C1 segment of cervical spinal cord (tissue), 14 donors: ENCODE measurements around the gene ZSCAN21.
A peak's percentile ranks its signal among the peaks of the same experiment; 100 is the strongest.
"Not testable (repeated sequence)": the region's sequence is repeated elsewhere in the genome, so short reads cannot be mapped to it uniquely, and the experiment has no call there.

Experiments used
- DNase-seq, 14 donors: peaks; one replicate each; lab custom pipeline; 2025; lab: John Stamatoyannopoulos, UW

The ZSCAN21 gene

GRCh38 chr7:100049441-100050291 is at the start of gene ZSCAN21:
TSS of gene ZSCAN21 (plus strand) at chr7:100049774. CDS start at chr7:100057007, 7,233 bp downstream.
- peak; percentile 19 to 87 (median 80) for DNase-seq

- DNase-seq = no peak
Observed at GRCh38 chr7:100000239-100000638, 49.3 kb upstream of the ZSCAN21 start.

- DNase-seq = peak in 11 of 14 donors; percentile 17 to 76 (median 52)
Observed at GRCh38 chr7:100003711-100004661, 45.6 kb upstream of the ZSCAN21 start.

DNA sequence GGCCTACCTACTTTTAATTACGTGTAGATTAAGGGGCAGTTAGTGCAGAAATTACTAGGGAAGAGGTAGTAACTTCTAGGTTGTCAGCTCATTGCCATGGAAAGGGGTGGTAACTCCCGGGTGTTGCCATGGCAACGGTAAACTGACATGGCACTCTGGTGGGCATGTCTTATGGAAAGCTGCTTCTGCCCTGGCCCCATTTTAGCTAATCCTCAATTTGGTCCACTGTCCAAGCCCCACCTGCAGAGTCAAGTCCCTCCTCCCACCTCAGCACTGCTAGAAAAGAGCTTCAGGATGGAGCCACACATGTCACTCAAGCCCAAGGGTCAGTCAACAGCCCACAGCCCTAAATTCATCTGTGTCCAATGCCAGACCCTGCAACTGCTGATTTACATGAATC is 41.7 kb upstream of the ZSCAN21 start:
- no peak for DNase-seq

- no peak for DNase-seq
Observed at GRCh38 chr7:100008525-100008924, 41.0 kb upstream of the ZSCAN21 start.

GRCh38 chr7:100009952-100010351 is 39.6 kb upstream of the ZSCAN21 start:
- not testable (repeated sequence) for DNase-seq

DNA sequence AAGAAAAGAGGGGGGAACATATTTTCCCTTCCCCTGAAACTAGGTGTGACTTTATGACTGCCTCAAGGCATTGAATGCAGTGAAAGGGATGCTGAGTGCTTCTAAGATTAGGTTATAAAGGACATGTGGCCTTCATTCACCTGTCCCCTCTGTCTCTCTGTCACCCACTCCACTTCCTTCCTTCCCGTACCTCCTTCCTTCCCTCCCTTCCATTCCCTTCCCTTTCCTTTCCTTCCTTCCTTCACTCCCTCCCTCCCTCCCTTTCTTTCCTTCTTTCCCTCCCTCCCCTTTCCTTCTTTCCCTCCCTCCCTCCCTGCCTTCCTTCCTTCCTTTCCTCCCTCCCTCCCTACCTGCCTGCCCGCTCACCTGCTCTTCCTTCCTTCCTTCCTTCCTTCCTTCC is 38.7 kb upstream of the ZSCAN21 start:
- DNase-seq = no peak

- no peak for DNase-seq
Observed at GRCh38 chr7:100011516-100011915, 38.1 kb upstream of the ZSCAN21 start.

DNA sequence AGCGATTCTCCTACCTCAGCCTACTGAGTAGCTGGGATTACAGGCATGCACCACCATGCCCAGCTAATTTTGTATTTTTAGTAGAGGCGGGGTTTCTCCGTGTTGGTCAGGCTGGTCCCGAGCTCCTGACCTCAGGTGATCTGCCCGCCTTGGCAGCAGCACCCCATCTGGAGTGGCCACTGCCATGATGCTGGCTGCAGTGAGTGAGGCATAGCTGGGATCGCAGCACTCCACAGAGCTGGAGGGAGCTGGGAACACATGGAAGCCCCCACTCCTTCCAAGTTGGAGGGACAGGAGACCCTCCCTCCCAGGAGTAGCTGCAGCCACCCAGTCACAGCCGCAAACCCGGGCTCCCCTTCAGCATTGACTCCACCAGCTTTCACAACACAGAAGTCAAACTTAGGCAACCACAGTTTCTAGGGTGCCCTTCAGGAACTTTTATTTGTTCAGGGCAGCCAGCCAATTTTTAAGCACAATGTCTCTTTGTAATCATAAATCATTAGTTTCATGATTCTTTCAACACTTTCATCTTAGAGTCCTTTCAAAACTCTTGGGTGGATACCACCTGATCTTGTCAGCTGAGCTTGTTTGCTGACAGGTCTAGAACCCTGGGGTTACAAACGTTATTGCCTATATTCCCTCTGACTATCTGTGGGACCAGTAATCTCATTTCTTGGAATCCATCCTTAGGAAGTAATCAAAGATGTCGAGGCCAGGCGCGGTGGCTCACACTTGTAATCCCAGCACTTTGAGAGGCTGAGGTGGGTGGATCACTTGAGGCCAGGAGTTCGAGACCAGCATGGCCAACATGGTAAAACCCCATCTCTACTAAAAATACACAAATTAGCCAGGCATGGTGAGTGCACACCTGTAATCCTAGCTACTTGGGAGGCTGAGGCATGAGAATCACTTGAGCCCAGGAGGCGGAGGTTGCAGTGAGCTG is 36.9 kb upstream of the ZSCAN21 start:
- DNase-seq = not testable (repeated sequence)

DNA sequence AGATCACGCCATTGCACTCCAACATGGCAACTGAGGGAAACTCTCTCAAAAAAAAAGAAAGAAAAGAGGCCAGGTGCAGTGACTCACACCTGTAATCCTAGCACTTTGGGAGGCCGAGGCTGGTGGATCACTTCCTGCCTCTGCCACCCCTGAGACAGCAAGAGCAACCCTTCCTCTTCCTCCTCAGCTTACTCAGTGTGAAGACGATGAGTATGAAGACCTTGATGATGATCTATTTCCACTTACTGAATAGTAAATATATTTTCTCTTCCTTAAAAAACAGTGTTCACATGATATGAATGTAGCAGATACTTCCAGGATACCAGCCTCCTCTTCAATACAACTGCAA is 36.3 kb upstream of the ZSCAN21 start:
- DNase-seq = no peak

DNA sequence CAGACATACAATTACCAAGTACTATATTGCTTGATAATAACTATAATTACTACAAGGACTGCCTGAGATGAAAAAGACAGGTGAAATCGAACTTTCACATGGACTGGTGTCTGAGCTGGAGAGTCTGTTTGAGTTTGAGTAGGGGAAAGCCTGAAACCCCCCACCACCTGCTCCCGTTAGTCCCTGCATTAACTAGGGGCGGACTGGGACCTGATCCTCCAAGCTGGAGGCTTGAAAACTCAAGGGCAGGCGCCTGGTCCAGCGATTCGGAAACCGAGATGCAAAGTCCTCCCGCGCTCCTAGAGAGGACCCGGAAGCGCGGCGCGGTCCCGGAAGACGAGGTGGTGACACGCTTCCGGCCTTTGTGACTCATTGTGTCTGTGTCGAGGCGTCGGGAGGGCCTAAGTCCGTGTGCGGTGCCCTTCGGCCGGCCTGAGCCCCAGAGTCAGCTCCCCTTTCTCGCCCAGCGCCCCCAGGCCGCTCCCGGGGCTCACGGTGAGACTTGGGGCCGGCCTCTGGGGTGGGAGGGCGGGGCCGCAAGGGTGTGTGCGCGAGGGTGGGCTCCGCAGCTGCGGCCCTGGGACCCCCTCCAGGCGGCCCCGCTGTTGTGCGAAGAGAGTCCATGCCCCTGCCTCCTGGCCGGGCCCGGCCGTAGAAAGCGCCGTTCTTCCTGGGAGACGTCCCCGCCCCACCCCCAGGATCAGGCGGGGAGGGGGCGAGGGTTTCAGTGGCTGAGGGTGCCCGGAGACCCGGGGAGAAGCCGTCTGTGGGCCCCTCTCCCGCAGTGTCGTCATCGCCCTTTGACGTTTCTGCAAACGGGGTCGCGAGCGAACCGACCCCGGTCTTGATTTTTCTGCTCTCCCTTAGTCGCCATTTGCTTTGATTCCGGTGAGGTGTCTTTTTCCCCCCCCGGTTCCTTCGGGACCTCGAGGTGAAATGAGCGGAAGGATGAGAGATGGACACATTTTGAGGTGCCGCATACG is 34.1 kb upstream of the ZSCAN21 start, which contains the start of gene ZKSCAN1:
TSS of gene ZKSCAN1 (plus strand) at position 365 of the 983 bp plus-strand sequence. CDS start 7,911 bp downstream, outside the sequence.
- DNase-seq = peak; percentile 25 to 89 (median 81)

DNA sequence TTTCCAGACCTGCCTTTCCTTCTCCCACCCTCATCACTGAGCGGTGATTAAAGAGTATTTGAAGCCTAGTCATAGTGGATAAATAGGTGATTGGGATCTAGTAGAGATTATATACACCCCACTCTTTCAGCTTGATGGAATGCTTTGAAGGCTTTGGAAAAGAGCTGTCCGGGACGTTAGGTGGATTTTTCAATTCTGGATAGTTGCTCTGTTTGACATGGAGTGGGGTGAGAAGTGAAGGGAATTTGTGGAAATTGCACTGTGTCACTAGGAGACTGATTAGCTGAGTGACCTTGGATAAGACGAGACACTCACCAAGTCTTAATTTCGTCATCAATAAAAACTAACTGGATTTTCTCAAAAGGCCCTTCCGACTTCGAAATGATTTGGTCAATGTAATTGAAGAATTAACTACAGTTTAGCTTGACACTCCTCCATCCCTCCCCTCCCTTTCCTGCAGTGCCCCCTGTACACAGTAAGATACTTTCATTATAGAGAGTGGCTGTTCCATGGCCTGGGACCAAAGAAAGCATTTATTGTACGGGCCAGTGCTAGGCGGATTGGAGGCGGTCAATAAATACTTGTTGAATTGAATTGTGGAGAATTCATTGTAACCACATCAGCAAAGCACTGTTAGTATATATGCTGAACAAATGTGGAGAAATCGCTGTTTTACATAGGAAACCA is 33.2 kb upstream of the ZSCAN21 start:
- peak in 10 of 14 donors; percentile 21 to 59 (median 39) for DNase-seq

- no peak for DNase-seq
Observed at GRCh38 chr7:100017300-100017699, 32.3 kb upstream of the ZSCAN21 start.

GRCh38 chr7:100017875-100018274 is 31.7 kb upstream of the ZSCAN21 start:
- DNase-seq = no peak

DNA sequence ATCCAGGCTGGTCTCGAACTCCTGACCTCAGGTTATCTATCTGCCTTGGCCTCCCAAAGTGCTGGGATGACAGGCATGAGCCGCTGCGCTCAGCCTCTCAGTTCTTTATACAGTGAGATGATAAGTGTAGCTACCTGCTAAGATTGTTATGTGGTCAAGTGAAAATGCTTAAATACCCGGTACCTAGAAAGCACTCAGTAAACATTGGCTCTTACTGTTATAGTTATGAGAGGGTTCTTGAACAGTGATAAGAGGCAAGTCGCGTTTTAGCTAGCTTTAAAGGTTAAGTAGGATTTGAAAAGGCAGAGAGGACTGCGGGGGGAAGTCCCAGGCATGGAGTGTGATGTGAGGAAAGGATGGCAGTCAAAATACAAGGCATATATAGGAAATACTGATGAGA is 29.7 kb upstream of the ZSCAN21 start:
- no peak for DNase-seq

DNA sequence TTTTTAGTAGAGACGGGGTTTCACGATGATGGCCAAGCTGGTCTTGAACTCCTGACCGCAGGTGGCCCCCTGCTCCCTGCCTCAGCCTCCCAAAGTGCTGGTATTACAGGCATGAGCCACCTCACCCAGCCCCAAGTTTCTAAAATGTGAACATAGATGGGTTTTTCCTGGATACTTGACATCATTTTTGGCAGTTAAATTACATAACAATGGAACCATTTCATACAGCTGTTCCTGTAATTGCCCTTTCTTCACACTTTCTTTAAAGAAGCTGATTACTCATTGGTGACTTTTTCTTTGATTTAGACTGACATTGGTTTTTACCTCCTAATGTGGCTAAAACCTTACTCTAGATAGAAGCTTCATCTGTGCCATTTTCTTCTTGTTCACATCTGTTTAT is 28.3 kb upstream of the ZSCAN21 start:
- DNase-seq = no peak

- no peak for DNase-seq
Observed at GRCh38 chr7:100022621-100023020, 27.0 kb upstream of the ZSCAN21 start.

DNA sequence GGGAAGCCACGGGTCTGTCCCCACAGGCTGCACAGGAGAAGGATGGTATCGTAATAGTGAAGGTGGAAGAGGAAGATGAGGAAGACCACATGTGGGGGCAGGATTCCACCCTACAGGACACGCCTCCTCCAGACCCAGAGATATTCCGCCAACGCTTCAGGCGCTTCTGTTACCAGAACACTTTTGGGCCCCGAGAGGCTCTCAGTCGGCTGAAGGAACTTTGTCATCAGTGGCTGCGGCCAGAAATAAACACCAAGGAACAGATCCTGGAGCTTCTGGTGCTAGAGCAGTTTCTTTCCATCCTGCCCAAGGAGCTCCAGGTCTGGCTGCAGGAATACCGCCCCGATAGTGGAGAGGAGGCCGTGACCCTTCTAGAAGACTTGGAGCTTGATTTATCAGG is 26.0 kb upstream of the ZSCAN21 start:
- DNase-seq = no peak

- DNase-seq = no peak
Observed at GRCh38 chr7:100024020-100024619, 25.5 kb upstream of the ZSCAN21 start.
